AG20443 (cell line): ENCODE data around the gene LRRTM4.
"Not testable (repeated sequence)": the region's sequence is repeated elsewhere in the genome, so short reads cannot be mapped to it uniquely, and the experiment has no call there.

ENCODE experiments used
- DNase-seq: peaks from one replicate; pipeline ENCODE4 v3.0.0; 2012; ENCODE audit warnings: low spot score, mixed read lengths

LRRTM4 gene

GRCh38 chr2:76737607-76738006, 784.6 kb downstream of the LRRTM4 start:
- DNase-seq = no peak

- DNase-seq = no peak
Measured at GRCh38 chr2:76733736-76734135, 788.4 kb downstream of the LRRTM4 start.

- no peak for DNase-seq
Measured at GRCh38 chr2:76731157-76731556, 791.0 kb downstream of the LRRTM4 start.

GRCh38 chr2:76730021-76730420, 792.2 kb downstream of the LRRTM4 start:
- DNase-seq = no peak

- no peak for DNase-seq
Measured at GRCh38 chr2:76721226-76721625, 801.0 kb downstream of the LRRTM4 start.

GRCh38 chr2:76713312-76713711, 808.9 kb downstream of the LRRTM4 start:
- DNase-seq = no peak

- DNase-seq = no peak
Measured at GRCh38 chr2:76711490-76711889, 810.7 kb downstream of the LRRTM4 start.

- no peak for DNase-seq
Measured at GRCh38 chr2:76700894-76701293, 821.3 kb downstream of the LRRTM4 start.

- DNase-seq = not testable (repeated sequence)
Measured at GRCh38 chr2:76697998-76698713, 824.0 kb downstream of the LRRTM4 start.
